ENCODE measurements around the gene WDR86. TPM values are rescaled to one million over a fixed set of nuclear protein-coding genes. Genes with fewer than 3 reads are reported as not detected.

The WDR86 gene
- total and polyA plus RNA-seq, 2 of the 4 experiments (the other 2 are of a cell fraction): not detected

DNA sequence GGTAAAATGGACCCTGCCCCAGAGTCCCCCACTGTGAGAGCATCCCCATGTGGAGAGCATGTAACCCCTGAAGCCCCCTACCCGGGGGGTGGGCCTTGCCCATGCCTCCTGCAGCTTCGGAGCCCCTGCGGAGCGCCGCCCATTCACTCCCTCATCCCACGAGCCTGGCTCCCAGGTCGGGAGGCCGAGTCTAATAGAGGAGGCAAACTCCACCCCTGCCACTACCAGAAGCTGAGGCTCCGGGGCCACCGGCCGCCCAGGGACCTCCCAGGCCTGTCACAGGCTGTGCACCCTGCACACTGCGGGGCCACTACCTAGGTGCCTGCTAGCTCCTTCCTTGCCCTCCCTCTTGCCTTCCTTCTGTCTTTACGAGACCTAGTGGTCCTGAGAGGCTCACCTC lies 17.4 kb downstream of the WDR86 start:
- H3K56ac ChIP-seq (ENCODE audit: extremely low read depth, insufficient read depth, low read length): no peak overlapping the region
- no peak overlapping the region for H2AK5ac ChIP-seq (ENCODE audit: low read depth, low read length)
- ChIA-PET POLR2A (ENCODE audit: unreplicated experiment) (no interaction called here), CTCF (no interaction called here)
- TF ChIP-seq CTCF (conservative IDR thresholded peaks at IDR 0.05; ENCODE audit: low read depth, low read length): no peak
- no peaks in the 10 kb centered on the region for H3K9me3 ChIP-seq (ENCODE audit: control insufficient read depth, insufficient read depth, low read length)
- no peak overlapping the region for H3K4me3 ChIP-seq (ENCODE audit: insufficient read depth, low read depth, low read length)
- ATAC-seq (ENCODE audit: low read depth): no peak
- H3K36me3 ChIP-seq (ENCODE audit: control insufficient read depth, insufficient read depth, low read length): no peaks in the 10 kb centered on the region
- H3K9ac ChIP-seq (ENCODE audit: low read depth, low read length): no peak overlapping the region
- H4K8ac ChIP-seq (ENCODE audit: low read depth in 2 of 2, low read length in 2 of 2): no peak overlapping the region
- no peak overlapping the region for H3K23ac ChIP-seq (ENCODE audit: low read depth, low read length)
- no peak for DNase-seq
- no peaks in the 10 kb centered on the region for H4K20me1 ChIP-seq (ENCODE audit: insufficient read depth, low read length)
- 100% methylated on average over 1 of the region's 13 CpGs; no CpG with 5 or more reads in 1 of the 2 experiments for WGBS, 2 experiments (ENCODE audit: extremely low coverage in 2 of 2, insufficient read length in 1 of 2)
- in situ Hi-C loops (cut with MboI; ENCODE audit: low sequenced_read_pairs): no loop called here
- no peak overlapping the region for H4K5ac ChIP-seq (ENCODE audit: low read depth, low read length)
- dilution Hi-C loops (cut with HindIII; ENCODE audit: low sequenced_read_pairs, unreplicated experiment): no loop called here
- no peak overlapping the region for H3K18ac ChIP-seq (ENCODE audit: low read depth, low read length)
- H3K14ac ChIP-seq (replicated peaks; ENCODE audit: low read depth, low read length): no peak overlapping the region
- H2AFZ ChIP-seq (replicated peaks; ENCODE audit: low read length, poor library complexity): no peak overlapping the region
- no peak overlapping the region for H3K4ac ChIP-seq (ENCODE audit: low read depth, low read length)
- no peak overlapping the region for H2BK15ac ChIP-seq (ENCODE audit: low read depth, low read length)
- no peaks in the 10 kb centered on the region for H3K4me1 ChIP-seq (ENCODE audit: control insufficient read depth, insufficient read depth, low read length)
- H4K91ac ChIP-seq (ENCODE audit: insufficient read depth, low read depth, low read length): no peak overlapping the region
- no peaks in the 10 kb centered on the region for H3K79me1 ChIP-seq (ENCODE audit: low read depth in 1 of 2, low read length in 2 of 2)
- peaks cover 31% of the 10 kb centered on the region for H3K27me3 ChIP-seq (ENCODE audit: control insufficient read depth, insufficient read depth, low read length)
- H2AK9ac ChIP-seq (replicated peaks; ENCODE audit: low read depth, low read length, poor library complexity): no peak overlapping the region
- intact Hi-C loops (cut with micrococcal nuclease): no loop called here
- no peak overlapping the region for H3K27ac ChIP-seq (ENCODE audit: insufficient read depth, low read length)
- no peak overlapping the region for H2BK5ac ChIP-seq (ENCODE audit: low read depth, low read length, poor library complexity, severe bottlenecking)
- no peak overlapping the region for H2BK20ac ChIP-seq (ENCODE audit: low read depth, low read length)
- H3K9me1 ChIP-seq (ENCODE audit: insufficient read depth, low read length): no peaks in the 10 kb centered on the region
- H2BK120ac ChIP-seq (ENCODE audit: low read depth, low read length): no peak overlapping the region
- no peak overlapping the region for H3K4me2 ChIP-seq (ENCODE audit: low read depth, low read length)
- BruUV-seq (replicated peaks): no TSS peak
